Kasumi-1 (cell line): ENCODE data around the gene NRROS.
"Not testable (repeated sequence)": the region's sequence is repeated elsewhere in the genome, so short reads cannot be mapped to it uniquely, and the experiment has no call there.

Experiments
- DNase-seq, 2 experiments: peaks; one replicate each; lab custom pipeline; 2025; lab: John Stamatoyannopoulos, UW

The NRROS gene

DNA sequence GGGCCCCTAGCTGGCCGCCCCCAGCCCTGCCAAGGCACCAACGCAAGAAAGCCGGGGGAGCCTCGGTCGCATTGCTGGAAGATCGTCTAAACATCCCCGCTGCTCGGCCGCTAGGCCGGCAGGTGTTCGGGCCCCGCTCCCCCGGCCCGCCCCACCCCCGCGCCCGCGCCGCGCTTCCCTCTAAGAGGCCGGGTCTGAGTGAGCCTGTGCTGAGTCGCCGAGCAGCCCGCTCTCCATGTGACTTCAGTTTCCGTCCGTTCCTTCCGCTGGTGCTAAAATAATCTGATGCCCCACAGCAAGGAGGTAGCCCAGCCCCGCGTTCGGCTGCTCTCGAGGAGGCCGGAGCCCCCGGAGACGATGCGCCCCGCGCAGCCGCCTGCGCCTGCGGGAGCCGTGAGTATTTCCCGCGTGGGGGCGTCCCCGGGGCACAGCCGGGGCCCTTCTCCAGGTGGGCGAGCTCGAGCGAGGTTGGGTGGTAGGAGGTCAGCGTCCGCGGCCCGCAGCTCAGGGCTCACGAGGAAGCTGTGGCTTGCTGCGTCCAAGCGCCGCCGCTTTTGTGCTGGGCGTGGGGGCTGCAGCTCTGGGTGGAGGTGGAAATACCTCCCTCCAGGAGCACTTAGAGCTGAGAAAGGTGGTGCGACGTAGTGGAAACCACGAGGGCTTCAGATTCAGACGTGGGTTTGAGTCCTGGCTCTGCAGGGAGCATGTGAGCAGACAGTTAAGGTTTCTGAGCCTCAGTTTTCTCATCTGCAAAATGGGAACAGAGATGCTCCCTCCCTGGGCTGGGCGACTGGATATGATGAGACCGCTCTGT lies at the start of gene NRROS:
Gene NRROS, plus strand, starts transcription at position 212 of the 814 bp plus-strand sequence. CDS start 14,846 bp downstream, outside the sequence.
- peak; percentile 95 to 96 for DNase-seq

DNA sequence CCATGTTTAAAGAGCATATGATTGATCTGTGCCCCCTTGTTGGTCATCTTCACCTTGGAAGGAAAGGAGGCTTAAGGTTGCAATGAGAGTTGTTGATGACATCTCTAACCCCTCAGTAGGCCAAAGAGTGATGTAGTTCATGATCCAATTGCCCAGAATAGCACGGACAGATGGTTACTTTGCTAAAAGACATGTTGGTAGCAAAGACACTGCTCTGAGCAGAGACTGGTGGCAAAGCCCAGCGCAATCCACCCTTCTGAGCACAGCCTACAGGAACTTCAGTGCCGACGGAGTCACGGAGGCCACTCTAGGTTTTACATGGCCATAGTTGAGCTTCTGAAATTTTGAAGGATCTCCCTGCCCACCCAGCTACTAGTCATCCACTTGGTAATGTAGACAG lies 49.2 kb upstream of the NRROS start:
- DNase-seq = no peak

- DNase-seq = no peak
Measured at GRCh38 chr3:196596355-196596754, 43.1 kb upstream of the NRROS start.

- DNase-seq = not testable (repeated sequence)
Measured at GRCh38 chr3:196597971-196598733, 41.3 kb upstream of the NRROS start.

DNA sequence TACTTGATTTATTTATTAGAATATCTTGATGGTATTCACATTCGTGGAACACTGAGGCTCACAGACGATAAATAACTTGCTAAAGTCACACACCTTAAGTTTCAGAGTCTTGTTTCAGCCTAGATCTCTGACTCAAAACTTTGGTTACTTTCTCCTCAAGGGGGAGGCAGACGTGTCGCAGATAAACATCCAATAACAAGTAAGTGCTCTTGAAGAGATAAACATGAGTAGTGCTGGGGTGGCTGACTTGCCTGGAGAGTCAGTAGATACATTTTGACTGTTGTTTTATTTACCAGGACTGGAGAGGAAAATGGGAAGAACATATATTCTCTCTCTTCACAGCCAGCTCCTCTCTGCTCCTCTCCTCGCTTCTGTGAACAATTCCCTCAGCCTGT lies 39.8 kb upstream of the NRROS start:
- DNase-seq = no peak

DNA sequence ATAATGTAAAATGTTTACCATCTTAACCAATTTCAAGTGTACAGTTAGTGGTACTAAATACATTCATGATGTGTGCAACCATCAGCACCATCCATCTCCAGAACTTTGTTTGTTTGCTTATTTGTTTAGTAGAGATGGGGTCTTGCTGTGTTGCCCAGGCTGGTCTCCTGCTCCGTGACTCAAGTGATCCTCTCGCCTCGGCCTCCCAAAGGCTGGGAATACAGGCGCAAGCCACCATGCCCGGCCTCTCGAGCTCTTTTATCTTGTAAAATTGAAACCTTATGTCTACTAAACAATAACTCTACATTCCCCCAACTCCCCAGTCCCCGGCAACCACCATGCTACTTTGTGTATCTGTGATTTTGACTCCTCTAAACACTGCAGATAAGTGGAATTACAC lies 39.1 kb upstream of the NRROS start:
- no peak for DNase-seq

DNA sequence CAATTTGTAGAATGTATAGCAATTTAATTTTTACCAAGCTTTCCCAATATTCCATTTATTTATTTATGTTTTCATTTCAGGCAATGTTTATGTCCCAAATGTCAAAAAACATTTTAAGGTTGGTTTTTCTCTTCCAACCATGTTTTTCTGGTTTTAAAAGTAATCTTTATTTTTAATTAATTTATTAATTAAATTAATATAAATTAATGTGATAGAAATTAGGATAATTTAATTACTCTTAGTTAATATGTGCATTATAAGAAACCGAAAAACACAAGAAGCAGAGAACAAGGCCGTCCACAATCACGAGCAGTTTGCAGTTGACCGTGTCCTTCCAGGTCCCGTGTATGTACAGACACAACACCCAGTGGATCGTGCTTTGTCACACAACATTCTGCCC lies 36.8 kb upstream of the NRROS start:
- DNase-seq = no peak

DNA sequence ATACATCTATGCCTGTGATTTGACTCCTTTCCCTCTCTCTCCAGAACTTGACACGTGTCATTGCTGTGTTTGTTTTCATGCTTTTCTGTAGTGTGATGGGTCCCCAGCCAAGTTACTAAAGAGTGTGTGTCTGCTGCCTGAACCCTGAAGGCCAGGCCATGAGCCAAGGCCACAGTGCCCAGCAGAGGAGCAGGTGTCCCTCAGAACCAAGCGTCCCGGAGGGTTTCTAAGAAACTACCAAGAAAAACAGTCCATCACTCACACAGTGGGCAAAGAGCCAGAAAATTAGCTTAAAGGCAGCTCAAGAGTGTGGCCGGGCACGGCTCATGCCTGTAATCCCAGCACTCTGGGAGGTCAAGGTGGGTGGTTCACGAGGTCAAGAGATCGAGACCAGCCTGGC lies 35.8 kb upstream of the NRROS start:
- no peak for DNase-seq

- no peak for DNase-seq
Measured at GRCh38 chr3:196604548-196604947, 34.9 kb upstream of the NRROS start.

DNA sequence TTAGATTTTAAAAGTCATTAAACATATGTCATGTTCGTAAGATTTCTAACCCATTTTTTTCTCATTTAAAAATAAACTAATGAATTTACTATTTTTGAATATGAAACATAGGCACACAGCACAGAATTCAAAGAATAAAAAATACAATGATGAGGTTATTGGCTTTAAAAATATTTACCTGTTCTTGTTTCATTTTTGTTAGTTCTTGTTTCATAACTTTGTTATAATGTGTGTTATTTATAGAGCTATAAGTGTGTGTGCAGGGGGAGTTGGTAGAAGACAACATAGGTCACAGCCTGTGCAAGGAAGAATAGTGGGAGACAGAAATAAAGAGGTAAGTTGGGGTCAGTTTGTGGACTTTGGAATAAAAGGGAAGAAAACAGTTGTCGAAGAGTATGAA lies 30.8 kb upstream of the NRROS start:
- DNase-seq = no peak

DNA sequence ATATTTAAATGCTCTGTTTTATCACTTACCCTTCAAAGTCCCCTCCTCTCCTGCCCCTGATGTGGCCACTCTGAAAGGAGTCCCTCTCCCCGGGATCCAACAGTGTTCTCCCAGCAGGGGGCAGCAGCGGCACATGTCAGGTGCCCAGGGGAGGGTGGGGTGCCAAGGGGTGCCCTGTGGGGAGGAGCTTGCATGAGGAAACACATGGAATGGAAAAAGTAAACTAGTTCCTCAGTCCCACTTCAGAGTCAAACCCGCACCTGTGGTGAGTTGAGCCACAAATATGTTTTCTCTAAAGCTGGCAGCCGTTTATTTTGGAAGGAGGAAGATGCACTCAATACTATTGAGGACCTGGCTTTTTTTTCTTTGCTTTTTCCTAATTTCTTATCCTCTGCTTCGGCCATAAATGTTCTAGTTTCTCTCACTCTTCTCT lies 30.1 kb upstream of the NRROS start:
- peak; percentile 90 to 94 for DNase-seq

GRCh38 chr3:196609805-196610515 lies 29.5 kb upstream of the NRROS start:
- peak in 1 of 2 experiments; percentile 36 for DNase-seq

DNA sequence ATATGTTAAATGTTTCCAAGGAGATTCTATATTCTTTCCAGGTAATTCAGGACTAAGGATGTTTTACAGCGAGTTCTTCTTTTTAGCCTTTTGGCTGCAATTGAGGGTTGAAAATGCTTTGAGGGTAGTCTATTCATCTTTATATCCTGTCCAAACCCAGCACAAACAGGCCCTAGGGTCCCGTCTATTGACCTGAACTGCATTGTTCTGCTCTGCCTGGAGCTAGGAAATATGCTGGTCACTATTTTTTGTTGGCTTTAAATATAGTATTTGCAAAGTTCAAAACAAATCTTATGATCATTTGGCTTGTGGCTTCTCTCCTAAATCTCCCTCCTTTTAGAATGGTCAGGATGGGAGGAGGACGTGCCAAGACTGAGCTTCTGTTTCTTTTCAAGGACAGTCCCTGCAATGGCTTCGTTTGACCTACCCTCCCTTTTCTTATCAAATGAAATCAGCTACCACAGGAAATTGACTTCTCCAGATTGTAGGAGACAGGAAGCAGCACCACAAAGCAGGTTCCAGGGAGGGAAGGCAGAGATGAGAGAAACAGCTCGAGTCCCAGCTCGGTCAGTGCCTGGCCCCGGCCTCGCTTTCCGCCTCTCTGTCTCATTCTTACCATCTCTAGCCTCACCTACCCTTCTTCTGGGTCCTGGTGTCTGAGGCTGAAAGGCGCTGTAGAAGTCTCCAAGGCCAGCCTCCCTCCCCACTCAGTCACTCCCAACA lies 27.6 kb upstream of the NRROS start:
- peak; percentile 62 to 70 for DNase-seq

GRCh38 chr3:196615234-196615633 lies 24.3 kb upstream of the NRROS start:
- DNase-seq = not testable (repeated sequence)

- DNase-seq = peak; percentile 70 to 75
Measured at GRCh38 chr3:196617256-196617655, 22.2 kb upstream of the NRROS start.

- no peak for DNase-seq
Measured at GRCh38 chr3:196619223-196619622, 20.3 kb upstream of the NRROS start.

DNA sequence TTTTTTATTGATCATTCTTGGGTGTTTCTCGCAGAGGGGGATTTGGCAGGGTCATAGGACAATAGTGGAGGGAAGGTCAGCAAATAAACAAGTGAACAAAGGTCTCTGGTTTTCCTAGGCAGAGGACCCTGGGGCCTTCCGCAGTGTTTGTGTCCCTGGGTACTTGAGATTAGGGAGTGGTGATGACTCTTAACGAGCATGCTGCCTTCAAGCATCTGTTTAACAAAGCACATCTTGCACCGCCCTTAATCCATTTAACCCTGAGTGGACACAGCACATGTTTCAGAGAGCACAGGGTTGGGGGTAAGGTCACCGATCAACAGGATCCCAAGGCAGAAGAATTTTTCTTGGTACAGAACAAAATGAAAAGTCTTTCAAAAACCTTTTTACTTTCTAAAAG lies 19.9 kb upstream of the NRROS start:
- DNase-seq = not testable (repeated sequence)

- no peak for DNase-seq
Measured at GRCh38 chr3:196620161-196620604, 19.3 kb upstream of the NRROS start.

- no peak for DNase-seq
Measured at GRCh38 chr3:196620684-196621083, 18.8 kb upstream of the NRROS start.

DNA sequence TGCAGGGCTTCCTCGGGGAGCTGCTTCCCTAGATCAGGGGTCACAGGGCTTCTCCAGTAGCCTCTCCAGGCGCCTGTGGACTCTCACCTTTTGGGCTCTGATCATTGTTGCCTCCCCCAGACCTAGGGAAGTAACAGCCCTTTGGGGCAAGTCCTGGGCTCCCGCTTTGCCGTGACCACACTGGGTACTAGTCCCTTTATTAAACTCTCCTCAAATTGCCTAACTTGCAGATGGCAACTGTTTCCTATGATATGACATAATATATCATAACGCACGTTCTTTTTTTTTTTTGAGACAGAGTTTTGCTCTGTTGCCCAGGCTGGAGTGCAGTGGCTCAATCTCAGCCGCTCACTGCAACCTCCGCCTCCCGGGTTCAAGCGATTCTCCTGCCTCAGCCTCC lies 17.9 kb upstream of the NRROS start:
- no peak for DNase-seq

DNA sequence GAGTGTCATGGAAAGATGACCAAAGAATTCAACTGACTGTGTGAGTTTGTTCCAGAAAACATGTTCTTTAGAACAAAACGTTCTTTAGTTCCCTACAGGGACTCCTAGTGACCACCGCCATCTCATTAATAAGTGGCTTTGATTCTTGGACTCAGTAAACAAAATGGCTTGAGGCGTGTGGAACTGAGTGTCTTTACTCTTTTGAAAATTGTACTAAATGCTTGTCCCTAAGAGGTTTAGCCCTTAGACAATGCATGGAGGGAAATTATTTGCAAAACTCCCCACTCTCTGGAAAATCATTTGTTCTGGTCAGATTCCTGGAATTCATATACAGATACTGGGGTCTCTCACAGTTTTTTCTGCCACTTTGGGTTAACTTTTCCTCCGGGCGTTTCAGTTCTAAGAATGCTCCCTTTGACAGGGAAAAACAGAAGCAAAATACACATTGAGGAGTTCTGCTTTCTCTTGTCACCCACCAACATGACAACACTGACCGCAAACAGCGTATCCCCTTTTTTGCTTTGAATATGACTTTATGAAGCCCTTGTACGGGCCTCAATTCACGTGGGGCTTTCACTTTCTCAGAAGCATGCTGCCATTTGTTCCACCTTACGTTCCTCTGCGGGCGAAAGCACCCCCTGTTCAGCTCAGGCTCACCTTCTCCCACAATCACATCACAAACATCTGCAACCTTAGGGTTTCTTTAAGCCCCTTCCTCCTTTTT lies 15.3 kb upstream of the NRROS start:
- DNase-seq = peak; percentile 76
